HepG2 (cell line): Measurements from ENCODE around the gene JTB. TPM values are rescaled to one million over a fixed set of nuclear protein-coding genes. Genes with fewer than 3 reads are reported as not detected.

Experiments used
- ARID4A ChIP-seq: sonication (generic); formaldehyde crosslinking; IDR thresholded peaks from 2 replicates; pipeline ENCODE4 v1.5.0; 2020; ENCODE audit warnings: mild to moderate bottlenecking, missing genetic modification reagents, borderline replicate concordance
- CHCHD3 ChIP-seq: sonication (generic); formaldehyde crosslinking; IDR thresholded peaks from 2 replicates; pipeline ENCODE4 v1.8.0; 2022; ENCODE audit warnings: mild to moderate bottlenecking, missing genetic modification reagents, moderate library complexity
- E2F1 ChIP-seq: sonication (generic); formaldehyde crosslinking; IDR thresholded peaks from 2 replicates; pipeline ENCODE4 v1.5.0; 2020; ENCODE audit warnings: missing genetic modification reagents
- HBP1 ChIP-seq: IDR thresholded peaks from 2 replicates; pipeline ENCODE4 v1.6.1; 2016; ENCODE audit warnings: low read depth, control low read depth
- HOXA9 ChIP-seq: sonication (generic); formaldehyde crosslinking; IDR thresholded peaks from 2 replicates; pipeline ENCODE4 v1.8.1; 2022; ENCODE audit warnings: missing genetic modification reagents, mild to moderate bottlenecking, moderate library complexity, borderline replicate concordance
- HOXD1 ChIP-seq: sonication (generic); formaldehyde crosslinking; IDR thresholded peaks from 2 replicates; pipeline ENCODE4 v1.5.0; 2020; ENCODE audit warnings: missing genetic modification reagents
- KLF6 ChIP-seq: IDR thresholded peaks from 2 replicates; pipeline ENCODE4 v1.8.0; 2016; ENCODE audit warnings: missing biosample characterization, missing genetic modification reagents
- MXD4 ChIP-seq: IDR thresholded peaks from 2 replicates; pipeline ENCODE4 v1.6.1; 2016; ENCODE audit warnings: mild to moderate bottlenecking, missing biosample characterization, missing genetic modification reagents
- MXI1 ChIP-seq: IDR thresholded peaks from 3 replicates; pipeline ENCODE4 v1.6.1; 2012; ENCODE audit warnings: low read depth, low read length, inconsistent platforms, borderline replicate concordance
- PHF20 ChIP-seq: sonication (generic); formaldehyde crosslinking; IDR thresholded peaks from 2 replicates; pipeline ENCODE4 v1.5.0; 2020; ENCODE audit warnings: mild to moderate bottlenecking, missing genetic modification reagents
- RBFOX2 ChIP-seq: fragments of 200-400 bp; formaldehyde crosslinking; IDR thresholded peaks from 2 replicates; pipeline ENCODE4 v1.6.1; 2017; ENCODE audit warnings: low read depth, mild to moderate bottlenecking, low read length
- SMYD3 ChIP-seq: sonication (generic); formaldehyde crosslinking; IDR thresholded peaks from 2 replicates; pipeline ENCODE4 v1.8.1; 2023; ENCODE audit warnings: mild to moderate bottlenecking, missing genetic modification reagents
- TCF7 ChIP-seq: sonication (generic); IDR thresholded peaks from 2 replicates; pipeline ENCODE4 v1.6.1; 2016; ENCODE audit warnings: antibody characterized with exemption, low read depth
- UBTF ChIP-seq: sonication (generic); formaldehyde crosslinking; IDR thresholded peaks from 2 replicates; pipeline ENCODE4 v1.4.0; 2020; ENCODE audit warnings: mild to moderate bottlenecking, missing genetic modification reagents
- ZFP1 ChIP-seq: IDR thresholded peaks from 2 replicates; pipeline ENCODE4 v1.6.1; 2016
- ZKSCAN8 ChIP-seq: IDR thresholded peaks from 2 replicates; pipeline ENCODE4 v1.6.1; 2016; ENCODE audit warnings: borderline replicate concordance, missing genetic modification reagents, missing compliant biosample characterization
- ZNF12 ChIP-seq: sonication (generic); formaldehyde crosslinking; IDR thresholded peaks from 2 replicates; pipeline ENCODE4 v1.5.0; 2020; ENCODE audit warnings: missing genetic modification reagents
- ZNF317 ChIP-seq: sonication (generic); formaldehyde crosslinking; IDR thresholded peaks from 2 replicates; pipeline ENCODE4 v1.5.0; 2020; ENCODE audit warnings: mild to moderate bottlenecking, missing genetic modification reagents
- ZNF713 ChIP-seq: sonication (generic); formaldehyde crosslinking; IDR thresholded peaks from 2 replicates; pipeline ENCODE4 v1.4.0; 2020; ENCODE audit warnings: mild to moderate bottlenecking, missing genetic modification reagents
- ZNF776 ChIP-seq: sonication (generic); formaldehyde crosslinking; IDR thresholded peaks from 2 replicates; pipeline ENCODE4 v1.4.0; 2020; ENCODE audit warnings: mild to moderate bottlenecking, missing genetic modification reagents
- polyA plus RNA-seq, 8 experiments: library from polyadenylated mRNA; depleted of rRNA in 3 of 8; stranded (reverse) in 7 of 8; unstranded in 1 of 8; fragments of >200 nt; fragmentation: Illumina TruSeq in 4 of 8; extraction: Trizol in 4 of 8; gene quantifications; 2 replicates each; pipeline versions ENCODE4 v1.2.1 to v1.2.3, GENCODE V29; 2011 to 2016; ENCODE audit warnings: low read depth in 4 of 8, missing spikeins in 1 of 8, mixed read lengths in 1 of 8; ENCODE audit not compliant: insufficient read depth in 1 of 8
- total RNA-seq, 5 experiments: library from RNA; depleted of rRNA; stranded (reverse); fragments of >200 nt; fragmentation: Illumina TruSeq; extraction: Trizol; gene quantifications; 2 replicates each; pipeline ENCODE4 v1.2.3, GENCODE V29; 2016; ENCODE audit warnings: low read depth in 1 of 5

The JTB gene
- total and polyA plus RNA-seq, 2 of the 13 experiments (the other 11 are each of a cell fraction or from before 2014, with no cell fraction given): 96.7 to 99.2 TPM

GRCh38 chr1:153977250-153978240, at the start of gene JTB (continued):
- peak; percentile 81 for TF ChIP-seq SMYD3
- TF ChIP-seq MXD4 (CRISPR knock-in tag): peak; percentile 16
- peak; percentile 17 for TF ChIP-seq ZKSCAN8 (CRISPR knock-in tag)
- TF ChIP-seq ZNF12: no peak; the same call in 1 of the 2 replicates
- TF ChIP-seq ZFP1: 0 out of 2 replicates have a peak, but pooled peaks have one; percentile 26
- no peak; the same call in 1 of the 2 replicates for TF ChIP-seq ZNF713 (CRISPR knock-in tag)
- TF ChIP-seq UBTF (CRISPR knock-in tag): peak; percentile 86; the same call in 1 of the 2 replicates
- peak; percentile 93; the same call in 1 of the 2 replicates for TF ChIP-seq ZNF776 (CRISPR knock-in tag)
- peak; percentile 91 for TF ChIP-seq ARID4A (CRISPR knock-in tag)
- peak; percentile 36; the same call in 1 of the 2 replicates for TF ChIP-seq KLF6
- no peak for TF ChIP-seq TCF7
- peak; percentile 44; the same call in 1 of the 2 replicates for TF ChIP-seq HOXD1 (CRISPR knock-in tag)
- peak; percentile 95 for TF ChIP-seq CHCHD3 (CRISPR knock-in tag)
- peak; percentile 14; the same call in 1 of the 2 replicates for TF ChIP-seq ZNF317 (CRISPR knock-in tag)
- peak; percentile 42; the same call in 1 of the 3 replicates for TF ChIP-seq MXI1
- peak; percentile 83 for TF ChIP-seq PHF20
- TF ChIP-seq HOXA9 (CRISPR knock-in tag): peak; percentile 83; the same call in 1 of the 2 replicates
- TF ChIP-seq RBFOX2: peak; percentile 96
- peak; percentile 80 for TF ChIP-seq E2F1 (CRISPR knock-in tag)
- peak; percentile 75; the same call in 1 of the 2 replicates for TF ChIP-seq HBP1 (CRISPR knock-in tag)
